ENCODE results near the gene LARGE1. TPM values are rescaled to one million over a fixed set of nuclear protein-coding genes. Genes with fewer than 3 reads are reported as not detected.

The LARGE1 gene
- total and polyA plus RNA-seq, 9 of the 15 experiments (the other 6 are each of a cell fraction or from before 2014, with no cell fraction given) = 0.01 to 0.66 (median 0.14) TPM; not detected in 2

- Histone ChIP-seq H3K79me2 (ENCODE audit: control insufficient read depth, insufficient read depth, low read length) (no peaks in the 10 kb centered on the region), H2AFZ (ENCODE audit: low read depth, low read length) (no peak overlapping the region), H3K27ac (ENCODE audit: extremely low read depth, low read depth, low read length) (no peak overlapping the region), H3K27me3 (ENCODE audit: control insufficient read depth in 2 of 2, insufficient read depth in 2 of 2, low read length in 2 of 2) (no peaks in the 10 kb centered on the region), H3K9me3 (replicated peaks; ENCODE audit: control insufficient read depth, insufficient read depth, low read depth, low read length) (no peaks in the 10 kb centered on the region), H3K9me1 (ENCODE audit: control insufficient read depth, insufficient read depth, low read length) (no peaks in the 10 kb centered on the region), H3K4me3 (no peak overlapping the region), H3K4me1 (replicated peaks in 1 of 2; ENCODE audit: control insufficient read depth in 2 of 2, insufficient read depth in 2 of 2, low read length in 2 of 2) (no peaks in the 10 kb centered on the region), H4K20me1 (replicated peaks; ENCODE audit: control insufficient read depth, insufficient read depth, low read length) (no peaks in the 10 kb centered on the region), H3K9ac (ENCODE audit: insufficient read depth in 1 of 2, low read depth in 2 of 2, low read length in 2 of 2) (no peak overlapping the region), H3K36me3 (ENCODE audit: control insufficient read depth, insufficient read depth, low read length) (no peaks in the 10 kb centered on the region), H3K4me2 (ENCODE audit: insufficient read depth, low read length) (no peak overlapping the region)
- no TSS peak for BruUV-seq (replicated peaks)
- ChIA-PET POLR2A (no interaction called here), CTCF (ENCODE audit: low intra/inter-chr PET ratio) (no interaction called here)
- intact Hi-C loops (cut with micrococcal nuclease) (no loop called here), in situ Hi-C loops (cut with MboI) (no loop called here)
- ATAC-seq (no peak), FAIRE-seq (no peak), DNase-seq (ENCODE audit: extremely low read depth in 1 of 4, low spot score in 3 of 4) (no peak)
- TF ChIP-seq STAT5A (IDR thresholded peaks at IDR 0.05; ENCODE audit: borderline replicate concordance, low read length) = no peak
- TF ChIP-seq ZNF707 (CRISPR knock-in tag; conservative IDR thresholded peaks at IDR 0.05) = no peak
- no peak for TF ChIP-seq RUNX1 (IDR thresholded peaks at IDR 0.05; ENCODE audit: low read depth)
- WGBS (ENCODE audit: insufficient coverage, low coverage, missing lambda C conversion rate) = 0% methylated on average over 3 of the region's 3 CpGs
Measured at GRCh38 chr22:33240888-33241475, 679.3 kb downstream of the LARGE1 start.

GRCh38 chr22:33232071-33232470, 688.2 kb downstream of the LARGE1 start:
- no peak for DNase-seq (ENCODE audit: extremely low read depth in 1 of 4, low spot score in 3 of 4)
- Histone ChIP-seq H3K9me3 (replicated peaks; ENCODE audit: control insufficient read depth, insufficient read depth, low read depth, low read length) (no peaks in the 10 kb centered on the region), H3K79me2 (ENCODE audit: control insufficient read depth, insufficient read depth, low read length) (no peaks in the 10 kb centered on the region), H3K4me2 (ENCODE audit: insufficient read depth, low read length) (no peak overlapping the region), H3K4me1 (replicated peaks in 1 of 2; ENCODE audit: control insufficient read depth in 2 of 2, insufficient read depth in 2 of 2, low read length in 2 of 2) (no peaks in the 10 kb centered on the region), H4K20me1 (replicated peaks; ENCODE audit: control insufficient read depth, insufficient read depth, low read length) (no peaks in the 10 kb centered on the region), H3K4me3 (no peak overlapping the region), H3K27me3 (ENCODE audit: control insufficient read depth in 2 of 2, insufficient read depth in 2 of 2, low read length in 2 of 2) (no peaks in the 10 kb centered on the region), H3K36me3 (ENCODE audit: control insufficient read depth, insufficient read depth, low read length) (no peaks in the 10 kb centered on the region), H3K9ac (ENCODE audit: insufficient read depth in 1 of 2, low read depth in 2 of 2, low read length in 2 of 2) (no peak overlapping the region), H3K27ac (ENCODE audit: extremely low read depth, low read depth, low read length) (no peak overlapping the region), H3K9me1 (ENCODE audit: control insufficient read depth, insufficient read depth, low read length) (no peaks in the 10 kb centered on the region), H2AFZ (ENCODE audit: low read depth, low read length) (no peak overlapping the region)
- in situ Hi-C loops (cut with MboI) (no loop called here), intact Hi-C loops (cut with micrococcal nuclease) (no loop called here)
- no TSS peak for BruUV-seq (replicated peaks)
- ChIA-PET CTCF (ENCODE audit: low intra/inter-chr PET ratio) (no interaction called here), POLR2A (no interaction called here)
- WGBS (ENCODE audit: insufficient coverage, low coverage, missing lambda C conversion rate) = 0% methylated on average over 5 of the region's 5 CpGs
- ATAC-seq = no peak
- FAIRE-seq = no peak
- TF ChIP-seq E4F1 (CRISPR knock-in tag; IDR thresholded peaks at IDR 0.05; ENCODE audit: borderline replicate concordance) (no peak), GTF2F1 (IDR thresholded peaks at IDR 0.05; ENCODE audit: low read depth, low read length) (no peak), MBD1 (CRISPR knock-in tag; IDR thresholded peaks at IDR 0.05) (no peak), MAFG (tag; conservative IDR thresholded peaks at IDR 0.05) (no peak), E2F4 (CRISPR knock-in tag; IDR thresholded peaks at IDR 0.05; ENCODE audit: low read depth) (no peak), ZNF589 (CRISPR knock-in tag; IDR thresholded peaks at IDR 0.05; ENCODE audit: low read depth) (no peak), ZNF707 (CRISPR knock-in tag; conservative IDR thresholded peaks at IDR 0.05) (no peak), RBM14 (IDR thresholded peaks at IDR 0.05; ENCODE audit: borderline replicate concordance, insufficient read depth, low read depth, low read length) (no peak), ZNF165 (CRISPR knock-in tag; IDR thresholded peaks at IDR 0.05; ENCODE audit: borderline replicate concordance) (no peak)

Measured in K562 (cell line).